Measurements from ENCODE around the gene CCDC81.
"Not testable (repeated sequence)": the region's sequence is repeated elsewhere in the genome, so short reads cannot be mapped to it uniquely, and the experiment has no call there.

The CCDC81 gene

GRCh38 chr11:86386746-86387145, 12.1 kb downstream of the CCDC81 start:
- no peak for DNase-seq (ENCODE audit: low read depth, low spot score)

DNA sequence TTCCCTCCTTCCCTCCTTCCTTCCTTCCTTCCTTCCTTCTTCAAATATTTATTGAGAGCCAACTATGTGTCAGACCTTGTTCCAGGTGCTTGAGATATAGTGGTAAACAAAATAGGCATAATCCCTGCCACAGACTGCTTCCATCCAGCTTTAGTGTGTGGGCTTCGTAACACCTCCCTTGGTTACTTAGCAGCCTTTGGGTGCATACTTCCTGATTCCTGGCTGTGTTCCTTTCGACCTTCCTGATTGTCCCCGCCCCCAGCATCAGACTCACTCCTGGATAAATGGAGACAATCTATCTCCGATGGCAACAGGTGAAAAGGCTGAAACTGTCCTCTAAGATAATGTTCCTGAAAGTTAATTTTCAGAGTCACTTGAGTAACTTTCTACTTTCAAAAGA, 13.5 kb downstream of the CCDC81 start:
- no peak for DNase-seq (ENCODE audit: low read depth, low spot score)

GRCh38 chr11:86390487-86390886, 15.8 kb downstream of the CCDC81 start:
- DNase-seq (ENCODE audit: low read depth, low spot score), result no peak

GRCh38 chr11:86395061-86395551, 20.4 kb downstream of the CCDC81 start:
- peak; percentile 34 for DNase-seq (ENCODE audit: low read depth, low spot score)

DNA sequence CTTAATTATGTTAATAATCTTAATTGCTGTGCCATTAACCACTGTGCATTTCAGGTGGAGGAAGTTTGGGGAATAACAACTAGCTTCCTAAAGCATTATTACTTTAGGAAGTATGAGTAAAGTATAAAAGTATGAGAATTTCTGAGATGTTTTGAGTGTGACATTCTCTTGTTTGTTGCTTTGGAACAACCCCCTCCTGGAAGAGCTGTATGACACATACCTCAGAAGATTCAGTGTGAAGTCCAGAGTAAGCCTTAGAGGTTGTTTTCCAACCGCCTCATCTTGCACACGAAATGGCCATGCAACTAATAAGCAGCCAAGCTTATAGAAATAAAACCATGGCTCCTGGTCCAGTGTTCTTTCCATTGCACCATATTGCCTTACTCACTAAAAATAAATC, 21.7 kb downstream of the CCDC81 start:
- no peak for DNase-seq (ENCODE audit: low read depth, low spot score)

DNA sequence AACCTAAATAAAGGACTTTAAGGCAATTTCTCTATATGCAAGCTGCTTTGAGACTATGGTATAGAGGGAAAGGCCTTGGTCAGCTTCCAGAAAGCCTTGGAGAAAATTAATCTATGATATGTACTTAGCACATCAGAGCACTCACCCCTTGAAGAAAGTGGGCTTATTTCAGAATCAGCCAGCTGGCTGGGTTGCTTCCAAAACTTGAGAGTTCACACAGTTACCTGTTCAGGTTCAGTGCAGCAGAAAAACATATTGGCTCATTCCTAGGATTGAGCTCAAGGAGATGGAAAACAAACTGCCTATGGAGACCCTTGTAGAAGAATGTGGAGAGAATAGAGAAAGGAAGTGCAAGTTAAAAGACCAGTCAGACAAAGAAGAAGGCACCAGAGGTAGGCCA, 22.7 kb downstream of the CCDC81 start:
- no peak for DNase-seq (ENCODE audit: low read depth, low spot score)

DNA sequence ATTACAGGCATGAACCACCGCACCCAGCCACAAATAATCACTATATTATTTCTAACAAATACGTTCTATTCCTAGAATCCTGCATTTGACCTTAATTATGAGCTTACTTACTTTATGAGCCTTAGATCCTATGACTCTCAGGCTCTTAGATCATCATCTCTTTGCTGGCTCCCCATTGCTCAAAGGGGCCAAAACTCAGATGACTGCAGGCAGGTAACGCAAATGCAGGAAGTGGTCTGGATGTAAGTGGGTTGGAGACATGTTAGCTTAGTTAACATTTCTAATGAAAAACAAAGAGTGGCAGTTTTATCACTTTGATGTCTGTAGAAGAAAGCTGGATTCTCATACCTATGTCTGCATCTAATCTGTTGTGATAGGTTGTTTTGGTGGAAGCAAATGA, 23.4 kb downstream of the CCDC81 start:
- no peak for DNase-seq (ENCODE audit: low read depth, low spot score)

- DNase-seq (ENCODE audit: low read depth, low spot score), result no peak
These were observed 28.8 kb downstream of the CCDC81 start for GRCh38 chr11:86403458-86403857.

DNA sequence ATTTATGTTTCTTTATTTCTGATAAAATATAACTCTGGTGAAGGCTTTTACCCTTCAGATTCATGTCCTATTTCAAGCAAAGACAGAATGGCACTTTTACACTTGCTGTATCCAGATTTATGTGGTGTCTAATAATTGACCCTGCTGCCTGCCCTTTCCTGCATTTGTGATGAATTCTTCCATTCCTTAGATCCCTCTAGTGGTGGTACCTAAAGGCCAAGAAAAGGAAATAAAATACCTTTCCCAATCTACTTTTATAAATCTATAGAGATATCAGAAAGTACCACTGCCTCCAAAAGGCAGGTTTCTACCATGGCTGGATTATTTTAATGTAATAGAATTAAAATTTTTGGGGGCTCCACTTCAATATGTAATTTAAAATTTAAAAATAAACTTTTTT, 34.2 kb downstream of the CCDC81 start:
- DNase-seq (ENCODE audit: low read depth, low spot score), result no peak

- no peak for DNase-seq (ENCODE audit: low read depth, low spot score)
These were observed 39.3 kb downstream of the CCDC81 start for GRCh38 chr11:86414032-86414431.

GRCh38 chr11:86415026-86415425, 40.3 kb downstream of the CCDC81 start:
- no peak for DNase-seq (ENCODE audit: low read depth, low spot score)

GRCh38 chr11:86416494-86416893, 41.8 kb downstream of the CCDC81 start:
- DNase-seq (ENCODE audit: low read depth, low spot score), result no peak

- DNase-seq (ENCODE audit: low read depth, low spot score), result not testable (repeated sequence)
These were observed 42.3 kb downstream of the CCDC81 start for GRCh38 chr11:86416951-86417350.

DNA sequence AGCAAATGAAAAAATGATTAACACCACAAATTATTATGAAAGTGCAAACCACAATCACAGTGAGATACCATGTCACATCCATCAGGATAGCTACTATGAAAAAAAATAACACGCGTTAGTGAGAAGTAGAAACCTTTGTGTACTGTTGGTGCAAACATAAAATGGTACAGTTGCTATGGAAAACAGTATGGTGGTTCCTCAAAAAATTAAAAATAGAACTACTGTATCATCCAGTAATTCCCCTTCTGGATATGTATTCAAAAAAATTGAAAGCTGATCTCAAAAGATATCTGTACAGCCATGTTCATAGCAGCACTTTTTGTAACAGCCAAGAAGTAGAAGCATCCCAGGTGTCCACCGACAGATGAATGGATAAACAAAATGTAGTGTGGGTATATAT, 43.4 kb downstream of the CCDC81 start:
- no peak for DNase-seq (ENCODE audit: low read depth, low spot score)

DNA sequence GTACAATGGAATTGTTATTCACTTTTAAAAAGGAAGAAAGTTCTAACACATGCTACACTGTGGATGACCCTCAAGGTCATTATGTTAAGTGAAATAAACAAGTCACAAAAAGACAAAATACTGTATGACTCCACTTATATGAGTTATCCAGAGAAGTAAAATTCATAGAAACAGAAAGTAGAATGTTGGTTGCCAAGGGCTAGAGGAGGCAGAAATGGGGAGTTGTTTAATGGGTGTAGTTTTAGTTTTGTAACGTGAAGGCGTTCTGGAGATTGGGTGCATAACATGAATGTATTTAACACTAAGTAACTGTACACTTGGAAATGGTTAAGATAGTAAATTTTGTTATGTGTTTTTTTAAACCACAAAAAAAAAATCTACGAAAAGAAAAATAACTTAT, 43.8 kb downstream of the CCDC81 start:
- no peak for DNase-seq (ENCODE audit: low read depth, low spot score)

GRCh38 chr11:86418917-86419316, 44.2 kb downstream of the CCDC81 start:
- DNase-seq (ENCODE audit: low read depth, low spot score), result no peak

DNA sequence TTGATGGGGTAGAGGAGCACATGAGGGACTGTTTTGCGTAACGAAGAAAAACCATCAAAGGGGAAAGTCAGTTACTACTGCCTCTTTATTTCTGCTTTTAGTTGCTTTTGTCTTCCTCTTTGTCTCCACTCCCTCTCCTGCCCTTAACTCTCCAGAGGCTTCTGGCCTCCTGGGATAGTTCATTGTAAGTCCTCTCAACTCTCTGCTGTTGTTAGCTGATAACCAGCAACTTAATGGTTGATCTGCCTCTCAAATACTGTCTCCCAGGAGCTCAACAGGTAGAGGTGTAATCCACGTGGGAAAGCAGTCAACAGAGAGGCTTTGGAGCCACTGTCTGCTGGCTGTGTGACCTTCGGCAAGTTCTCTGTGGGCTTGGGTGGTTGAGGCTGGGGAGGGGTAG, 47.3 kb downstream of the CCDC81 start:
- no peak for DNase-seq (ENCODE audit: low read depth, low spot score)

DNA sequence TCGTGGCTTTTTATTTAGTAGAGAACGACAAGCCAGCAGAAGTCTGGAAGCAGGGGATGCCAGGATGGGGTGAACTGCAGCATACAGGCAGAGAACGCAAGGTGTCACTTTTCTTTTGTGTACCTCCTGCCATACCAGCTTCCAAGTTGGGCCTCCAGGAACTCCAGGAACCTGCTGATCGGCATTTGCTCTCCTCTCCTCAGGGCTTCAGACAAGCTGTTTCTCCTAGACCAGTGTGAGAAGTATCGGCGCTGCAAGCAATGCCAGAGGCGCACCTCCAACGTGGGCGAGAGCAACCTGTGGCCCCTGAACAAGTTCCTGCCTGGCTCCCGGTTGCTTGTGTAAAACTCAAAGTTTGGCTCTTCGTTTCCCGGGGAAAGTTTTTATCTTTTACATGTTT, 47.7 kb downstream of the CCDC81 start:
- DNase-seq (ENCODE audit: low read depth, low spot score), result peak; percentile 57

- peak; percentile 24 for DNase-seq (ENCODE audit: low read depth, low spot score)
These were observed 48.8 kb downstream of the CCDC81 start for GRCh38 chr11:86423488-86423887.

DNA sequence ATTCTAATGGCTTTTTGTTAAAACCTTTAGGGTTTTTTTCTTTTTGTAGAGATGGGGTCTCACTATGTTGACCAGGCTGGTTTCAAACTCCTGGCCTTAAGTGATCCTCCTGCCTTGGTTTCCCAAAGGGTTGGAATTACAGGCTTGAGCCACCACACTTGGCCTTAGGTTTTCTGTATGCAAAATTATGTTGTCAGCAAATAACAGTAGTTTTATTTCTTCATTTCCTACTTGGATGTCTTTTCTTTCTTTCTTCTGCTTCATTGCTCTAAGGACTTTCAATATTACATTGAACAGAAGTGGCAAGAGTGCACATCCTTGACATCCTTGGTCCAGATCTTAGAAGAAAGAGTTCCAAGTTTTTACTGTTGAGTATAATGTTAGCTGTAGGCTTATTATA, 52.8 kb downstream of the CCDC81 start:
- no peak for DNase-seq (ENCODE audit: low read depth, low spot score)

- no peak for DNase-seq (ENCODE audit: low read depth, low spot score)
These were observed 56.6 kb downstream of the CCDC81 start for GRCh38 chr11:86431258-86431657.

DNA sequence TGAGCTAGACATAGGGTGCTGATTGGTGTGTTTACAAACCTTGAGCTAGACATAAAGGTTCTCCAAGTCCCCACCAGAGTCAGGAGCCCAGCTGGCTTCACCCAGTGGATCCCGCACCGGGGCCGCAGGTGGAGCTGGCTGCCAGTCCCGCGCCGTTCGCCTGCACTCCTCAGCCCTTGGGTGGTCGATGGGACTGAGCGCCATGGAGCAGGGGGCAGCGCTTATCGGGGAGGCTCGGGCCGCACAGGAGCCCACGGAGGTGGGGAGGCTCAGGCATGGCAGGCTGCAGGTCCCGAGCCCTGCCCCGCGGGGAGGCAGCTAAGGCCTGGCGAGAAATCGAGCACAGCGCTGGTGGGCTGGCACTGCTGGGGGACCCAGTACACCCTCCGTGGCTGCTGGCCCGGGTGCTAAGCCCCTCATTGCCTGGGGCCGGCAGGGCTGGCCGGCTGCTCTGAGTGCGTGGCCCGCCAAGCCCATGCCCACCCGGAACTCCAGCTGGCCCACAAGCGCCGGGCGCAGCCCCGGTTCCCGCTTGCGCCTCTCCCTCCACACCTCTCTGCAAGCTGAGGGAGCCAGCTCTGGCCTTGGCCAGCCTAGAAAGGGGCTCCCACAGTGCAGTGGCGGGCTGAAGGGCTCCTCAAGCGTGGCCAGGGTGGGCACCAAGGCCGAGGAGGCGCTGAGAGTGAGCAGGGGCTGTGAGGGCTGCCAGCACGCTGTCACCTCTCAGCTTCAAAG, 58.8 kb downstream of the CCDC81 start:
- DNase-seq (ENCODE audit: low read depth, low spot score), result not testable (repeated sequence)

- no peak for DNase-seq (ENCODE audit: low read depth, low spot score)
These were observed 61.0 kb downstream of the CCDC81 start for GRCh38 chr11:86435711-86436110.

DNA sequence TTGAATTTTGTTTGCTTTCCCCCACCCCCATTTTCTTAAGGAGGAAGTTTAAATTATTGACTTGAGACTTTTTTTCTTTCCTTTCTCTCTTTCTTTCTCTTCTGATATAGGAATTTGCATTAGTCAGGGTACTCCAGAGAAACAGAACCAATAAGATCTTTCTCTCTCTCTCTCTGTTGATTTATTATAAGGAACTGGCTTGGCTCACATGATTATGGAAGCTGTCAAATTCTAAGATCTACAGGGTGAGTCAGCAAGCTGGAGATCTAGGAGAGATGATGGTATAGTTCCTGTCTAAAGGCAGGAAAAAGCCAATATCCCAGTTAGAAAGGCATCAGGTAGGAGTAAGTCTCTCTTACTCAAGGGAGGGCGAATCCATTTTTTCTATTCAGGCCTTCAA, 64.0 kb downstream of the CCDC81 start:
- no peak for DNase-seq (ENCODE audit: low read depth, low spot score)
